ENCODE results near the gene RSPH1. TPM values are rescaled to one million over a fixed set of nuclear protein-coding genes. Genes with fewer than 3 reads are reported as not detected.
A peak's percentile ranks its signal among the peaks of the same experiment; 100 is the strongest.

The RSPH1 gene
- total RNA-seq, 1 experiment from 2014 or later, result not detected

GRCh38 chr21:42439284-42440186, 56.5 kb downstream of the RSPH1 start:
- no peaks in the 10 kb centered on the region for H3K27me3 ChIP-seq (ENCODE audit: control insufficient read depth, insufficient read depth, low read length)
- no peak for DNase-seq
- H3K36me3 ChIP-seq (replicated peaks; ENCODE audit: control insufficient read depth, insufficient read depth, low read length), result no peaks in the 10 kb centered on the region
- H3K4me3 ChIP-seq (ENCODE audit: insufficient read depth, low read depth, low read length), result no peak overlapping the region

- Histone ChIP-seq H3K36me3 (replicated peaks; ENCODE audit: control insufficient read depth, insufficient read depth, low read length) (no peaks in the 10 kb centered on the region), H3K4me3 (ENCODE audit: insufficient read depth, low read depth, low read length) (no peak overlapping the region), H3K27me3 (ENCODE audit: control insufficient read depth, insufficient read depth, low read length) (no peaks in the 10 kb centered on the region)
- no peak for DNase-seq
Observed at GRCh38 chr21:42438316-42439205, 57.5 kb downstream of the RSPH1 start.

GRCh38 chr21:42437786-42438185, 58.2 kb downstream of the RSPH1 start:
- Histone ChIP-seq H3K36me3 (replicated peaks; ENCODE audit: control insufficient read depth, insufficient read depth, low read length) (no peaks in the 10 kb centered on the region), H3K27me3 (ENCODE audit: control insufficient read depth, insufficient read depth, low read length) (no peaks in the 10 kb centered on the region), H3K4me3 (ENCODE audit: insufficient read depth, low read depth, low read length) (no peak overlapping the region)
- DNase-seq, result peak; percentile 68

- H3K27me3 ChIP-seq (ENCODE audit: control insufficient read depth, insufficient read depth, low read length), result no peaks in the 10 kb centered on the region
- no peak overlapping the region for H3K4me3 ChIP-seq (ENCODE audit: insufficient read depth, low read depth, low read length)
- H3K36me3 ChIP-seq (replicated peaks; ENCODE audit: control insufficient read depth, insufficient read depth, low read length), result no peaks in the 10 kb centered on the region
- no peak for DNase-seq
Observed at GRCh38 chr21:42436914-42437313, 59.1 kb downstream of the RSPH1 start.

- DNase-seq, result no peak
- H3K36me3 ChIP-seq (replicated peaks; ENCODE audit: control insufficient read depth, insufficient read depth, low read length), result no peaks in the 10 kb centered on the region
- no peaks in the 10 kb centered on the region for H3K27me3 ChIP-seq (ENCODE audit: control insufficient read depth, insufficient read depth, low read length)
- no peak overlapping the region for H3K4me3 ChIP-seq (ENCODE audit: insufficient read depth, low read depth, low read length)
Observed at GRCh38 chr21:42435833-42436232, 60.2 kb downstream of the RSPH1 start.

GRCh38 chr21:42435401-42435800, 60.6 kb downstream of the RSPH1 start:
- Histone ChIP-seq H3K27me3 (ENCODE audit: control insufficient read depth, insufficient read depth, low read length) (no peaks in the 10 kb centered on the region), H3K36me3 (replicated peaks; ENCODE audit: control insufficient read depth, insufficient read depth, low read length) (no peaks in the 10 kb centered on the region), H3K4me3 (ENCODE audit: insufficient read depth, low read depth, low read length) (no peak overlapping the region)
- no peak for DNase-seq

GRCh38 chr21:42434884-42435283, 61.1 kb downstream of the RSPH1 start:
- Histone ChIP-seq H3K36me3 (replicated peaks; ENCODE audit: control insufficient read depth, insufficient read depth, low read length) (no peaks in the 10 kb centered on the region), H3K4me3 (ENCODE audit: insufficient read depth, low read depth, low read length) (no peak overlapping the region), H3K27me3 (ENCODE audit: control insufficient read depth, insufficient read depth, low read length) (no peaks in the 10 kb centered on the region)
- DNase-seq, result no peak

GRCh38 chr21:42433946-42434551, 62.0 kb downstream of the RSPH1 start:
- no peaks in the 10 kb centered on the region for H3K27me3 ChIP-seq (ENCODE audit: control insufficient read depth, insufficient read depth, low read length)
- DNase-seq, result no peak
- no peak overlapping the region for H3K4me3 ChIP-seq (ENCODE audit: insufficient read depth, low read depth, low read length)
- H3K36me3 ChIP-seq (replicated peaks; ENCODE audit: control insufficient read depth, insufficient read depth, low read length), result no peaks in the 10 kb centered on the region

- no peak for DNase-seq
- H3K4me3 ChIP-seq (ENCODE audit: insufficient read depth, low read depth, low read length), result no peak overlapping the region
- no peaks in the 10 kb centered on the region for H3K36me3 ChIP-seq (replicated peaks; ENCODE audit: control insufficient read depth, insufficient read depth, low read length)
- H3K27me3 ChIP-seq (ENCODE audit: control insufficient read depth, insufficient read depth, low read length), result no peaks in the 10 kb centered on the region
Observed at GRCh38 chr21:42432695-42433094, 63.3 kb downstream of the RSPH1 start.

- no peak for DNase-seq
- Histone ChIP-seq H3K36me3 (replicated peaks; ENCODE audit: control insufficient read depth, insufficient read depth, low read length) (no peaks in the 10 kb centered on the region), H3K27me3 (ENCODE audit: control insufficient read depth, insufficient read depth, low read length) (no peaks in the 10 kb centered on the region), H3K4me3 (ENCODE audit: insufficient read depth, low read depth, low read length) (no peak overlapping the region)
Observed at GRCh38 chr21:42431196-42431595, 64.8 kb downstream of the RSPH1 start.

- H3K36me3 ChIP-seq (replicated peaks; ENCODE audit: control insufficient read depth, insufficient read depth, low read length), result no peaks in the 10 kb centered on the region
- no peaks in the 10 kb centered on the region for H3K27me3 ChIP-seq (ENCODE audit: control insufficient read depth, insufficient read depth, low read length)
- H3K4me3 ChIP-seq (ENCODE audit: insufficient read depth, low read depth, low read length), result no peak overlapping the region
- no peak for DNase-seq
Observed at GRCh38 chr21:42430521-42430920, 65.5 kb downstream of the RSPH1 start.

GRCh38 chr21:42429856-42430255, 66.2 kb downstream of the RSPH1 start:
- Histone ChIP-seq H3K27me3 (ENCODE audit: control insufficient read depth, insufficient read depth, low read length) (no peaks in the 10 kb centered on the region), H3K4me3 (ENCODE audit: insufficient read depth, low read depth, low read length) (no peak overlapping the region), H3K36me3 (replicated peaks; ENCODE audit: control insufficient read depth, insufficient read depth, low read length) (no peaks in the 10 kb centered on the region)
- peak; percentile 70 for DNase-seq

GRCh38 chr21:42429021-42429420, 67.0 kb downstream of the RSPH1 start:
- H3K27me3 ChIP-seq (ENCODE audit: control insufficient read depth, insufficient read depth, low read length), result no peaks in the 10 kb centered on the region
- DNase-seq, result no peak

GRCh38 chr21:42427809-42428419, 68.1 kb downstream of the RSPH1 start:
- Histone ChIP-seq H3K36me3 (replicated peaks; ENCODE audit: control insufficient read depth, insufficient read depth, low read length) (no peaks in the 10 kb centered on the region), H3K27me3 (ENCODE audit: control insufficient read depth, insufficient read depth, low read length) (no peaks in the 10 kb centered on the region), H3K4me3 (ENCODE audit: insufficient read depth, low read depth, low read length) (no peak overlapping the region)
- DNase-seq, result no peak

More at GRCh38 chr21:42429021-42429420, 67.0 kb downstream of the RSPH1 start:
- H3K36me3 ChIP-seq (replicated peaks; ENCODE audit: control insufficient read depth, insufficient read depth, low read length), result no peaks in the 10 kb centered on the region
- H3K4me3 ChIP-seq (ENCODE audit: insufficient read depth, low read depth, low read length), result no peak overlapping the region
